ENCODE measurements around the gene WDR82. TPM values are rescaled to one million over a fixed set of nuclear protein-coding genes. Genes with fewer than 3 reads are reported as not detected.

WDR82 gene
- total and polyA plus RNA-seq, 2 of the 8 experiments (the other 6 are each of a cell fraction or from before 2014, with no cell fraction given): 33.5 to 82.7 TPM

- H2AFZ ChIP-seq (ENCODE audit: low read length): no peak within 1 kb of the TSS
- no peaks in the 10 kb centered on the region for H3K9me3 ChIP-seq (ENCODE audit: insufficient read depth in 2 of 2, low read depth in 1 of 2, low read length in 1 of 2)
- H2BK12ac ChIP-seq (ENCODE audit: low read depth, low read length): peak within 1 kb of the TSS; percentile 84; the same call in 1 of the 2 replicates
- peak within 1 kb of the TSS; percentile 98; the same call in 1 of the 2 replicates for H2BK15ac ChIP-seq (ENCODE audit: low read length)
- H4K20me1 ChIP-seq (replicated peaks in 1 of 2; ENCODE audit: control insufficient read depth in 1 of 2, insufficient read depth in 2 of 2, low read length in 2 of 2): peaks cover 2 to 7% of the 10 kb centered on the region in 2 experiments
- H3K36me3 ChIP-seq (ENCODE audit: control insufficient read depth in 2 of 4, insufficient read depth in 4 of 4, low read length in 3 of 4): no peaks in the 10 kb centered on the region
- peak within 1 kb of the TSS; percentile 78 to 98 for H3K4me2 ChIP-seq (ENCODE audit: insufficient read depth in 1 of 2, low read depth in 2 of 2, low read length in 2 of 2)
- peak within 1 kb of the TSS; percentile 96 for H2BK5ac ChIP-seq (ENCODE audit: low read depth, low read length)
- H3K79me2 ChIP-seq (ENCODE audit: control insufficient read depth in 1 of 2, insufficient read depth in 2 of 2, low read length in 2 of 2): peaks cover 0 to 15% of the 10 kb centered on the region in 2 experiments; a peak in 2 of 4 replicates
- peaks cover 9% of the 10 kb centered on the region for H3K23me2 ChIP-seq (ENCODE audit: low read depth, low read length)
- DNase-seq (ENCODE audit: low read depth in 1 of 2, low spot score in 2 of 2) (peak in 1 of 2 experiments; percentile 87), FAIRE-seq (no peak)
- peak within 1 kb of the TSS; percentile 61; the same call in 1 of the 2 replicates for H3K27ac ChIP-seq (ENCODE audit: low read depth, low read length)
- H2BK120ac ChIP-seq (replicated peaks; ENCODE audit: low read depth, low read length): peak within 1 kb of the TSS; percentile 73
- peak within 1 kb of the TSS; percentile 98 for H4K91ac ChIP-seq (replicated peaks; ENCODE audit: insufficient read length, low read length)
- H3K4ac ChIP-seq (replicated peaks; ENCODE audit: insufficient read length, low read depth, low read length): peak within 1 kb of the TSS; percentile 91
- peak within 1 kb of the TSS; percentile 54 for H2AK5ac ChIP-seq (ENCODE audit: low read depth, low read length)
- H3K56ac ChIP-seq (replicated peaks; ENCODE audit: insufficient read length, low read depth, low read length): peak within 1 kb of the TSS; percentile 87
- H3K79me1 ChIP-seq (ENCODE audit: low read depth, low read length): peaks cover 15% of the 10 kb centered on the region
- peaks cover 15 to 42% (median 28%) of the 10 kb centered on the region in 4 experiments for H3K4me1 ChIP-seq (replicated peaks in 1 of 4; ENCODE audit: control insufficient read depth in 3 of 4, insufficient read depth in 4 of 4, low read length in 3 of 4)
- H4K5ac ChIP-seq (ENCODE audit: insufficient read length, low read depth, low read length): peak within 1 kb of the TSS; percentile 96
- peak within 1 kb of the TSS; percentile 93 for H3K23ac ChIP-seq (ENCODE audit: insufficient read length)
- peak within 1 kb of the TSS; percentile 78 for H3K14ac ChIP-seq (ENCODE audit: insufficient read length)
- POLR2A ChIA-PET (ENCODE audit: partially characterized antibody): interaction anchor here (0.8 to 6.5 kb wide), 10 partner anchors 9 to 244 kb away, joined by 3 to 69 read pairs (median 6); partner anchors contain the start of genes GLYCTK, RPL29, TLR9 and WDR82
- no peak within 1 kb of the TSS for H2BK20ac ChIP-seq (ENCODE audit: low read length)
- H3K18ac ChIP-seq (ENCODE audit: extremely low read depth, low read length): peak within 1 kb of the TSS; percentile 98
- H3K27me3 ChIP-seq (replicated peaks in 1 of 4; ENCODE audit: control insufficient read depth in 3 of 4, extremely low read depth in 1 of 4, insufficient read depth in 3 of 4, low read length in 3 of 4): peaks cover 0 to 6% (median 3%) of the 10 kb centered on the region in 4 experiments; a peak in 3 of 7 replicates
- H3K9ac ChIP-seq (replicated peaks in 1 of 4; ENCODE audit: extremely low read depth in 1 of 4, low read depth in 3 of 4, low read length in 3 of 4): peak within 1 kb of the TSS in 3 of 4 experiments; percentile 61 to 70 (median 70); a peak in 6 of 7 replicates
- 3% methylated on average over 49 of the region's 92 CpGs; no CpG with 5 or more reads in 1 of the 2 experiments for WGBS, 2 experiments (ENCODE audit: extremely low coverage in 1 of 2, insufficient coverage in 1 of 2, insufficient read length in 1 of 2, insufficient replicate concordance in 2 of 2, low coverage in 1 of 2, low lambda C conversion rate in 2 of 2, missing lambda C conversion rate in 1 of 2)
- peak within 1 kb of the TSS; percentile 87 for H4K8ac ChIP-seq (ENCODE audit: extremely low read depth, insufficient read depth, low read length)
- CTCF ChIA-PET (ENCODE audit: partially characterized antibody): interaction anchor here (0.6 to 14.4 kb wide), 8 partner anchors 21 to 146 kb away, joined by 3 to 336 read pairs (median 6); partner anchors contain the start of genes TLR9 and WDR82
- peak within 1 kb of the TSS; percentile 72 to 95 (median 91) for H3K4me3 ChIP-seq (ENCODE audit: extremely low read depth in 1 of 4, insufficient read depth in 2 of 4, low read depth in 3 of 4, low read length in 4 of 4)
- peak; percentile 91; the same call in 1 of the 2 replicates for TF ChIP-seq RBBP5 (IDR thresholded peaks at IDR 0.05; ENCODE audit: borderline replicate concordance, low read depth, low read length)
- TF ChIP-seq YY1 (IDR thresholded peaks at IDR 0.05; ENCODE audit: low read depth, low read length): peak; percentile 71; the same call in 1 of the 2 replicates
- peak; percentile 48 to 91; a peak in 2 of 4 replicates for TF ChIP-seq HDAC2 (IDR thresholded peaks at IDR 0.05; ENCODE audit: borderline replicate concordance in 1 of 2, low read depth in 2 of 2, low read length in 2 of 2)
- TF ChIP-seq EP300 (IDR thresholded peaks at IDR 0.05; ENCODE audit: borderline replicate concordance in 1 of 2, low read depth in 2 of 2, low read length in 2 of 2): no peak
- 0 out of 2 replicates have a peak, but pooled peaks have one; percentile 52 for TF ChIP-seq FOSL1 (IDR thresholded peaks at IDR 0.05; ENCODE audit: insufficient read depth, low read depth, low read length)
- TF ChIP-seq RXRA (IDR thresholded peaks at IDR 0.05; ENCODE audit: insufficient read depth, low read depth, low read length): no peak
- TF ChIP-seq NRF1 (IDR thresholded peaks at IDR 0.05; ENCODE audit: low read depth, low read length): peak; percentile 47
- TF ChIP-seq PHF8 (conservative IDR thresholded peaks at IDR 0.05; ENCODE audit: low read depth, low read length): peak; percentile 61
- TF ChIP-seq TBP (IDR thresholded peaks at IDR 0.05; ENCODE audit: low read depth, low read length): peak; percentile 53; the same call in 1 of the 2 replicates
Observed at GRCh38 chr3:52238761-52239701, 39.4 kb downstream of the WDR82 start, which contains the start of gene TWF2. Gene TWF2, minus strand, starts transcription at chr3:52239158. Its CDS starts 142 bp downstream, at chr3:52239016.
